HL-60/S4 treated with phorbol 12-myristate 13-acetate at 8.2 ng/mL for 4 days and 3 days (cell line): ENCODE results near the gene CHST4.
"Not testable (repeated sequence)": the region's sequence is repeated elsewhere in the genome, so short reads cannot be mapped to it uniquely, and the experiment has no call there.

ENCODE experiments used
- in situ Hi-C: fragments of 300-500 bp; cut with MboI; formaldehyde crosslinking; loops from 2 replicates; pipeline ENCODE4 v1.15.0; 2022; ENCODE audit warnings: low sequenced_read_pairs

Gene CHST4

DNA sequence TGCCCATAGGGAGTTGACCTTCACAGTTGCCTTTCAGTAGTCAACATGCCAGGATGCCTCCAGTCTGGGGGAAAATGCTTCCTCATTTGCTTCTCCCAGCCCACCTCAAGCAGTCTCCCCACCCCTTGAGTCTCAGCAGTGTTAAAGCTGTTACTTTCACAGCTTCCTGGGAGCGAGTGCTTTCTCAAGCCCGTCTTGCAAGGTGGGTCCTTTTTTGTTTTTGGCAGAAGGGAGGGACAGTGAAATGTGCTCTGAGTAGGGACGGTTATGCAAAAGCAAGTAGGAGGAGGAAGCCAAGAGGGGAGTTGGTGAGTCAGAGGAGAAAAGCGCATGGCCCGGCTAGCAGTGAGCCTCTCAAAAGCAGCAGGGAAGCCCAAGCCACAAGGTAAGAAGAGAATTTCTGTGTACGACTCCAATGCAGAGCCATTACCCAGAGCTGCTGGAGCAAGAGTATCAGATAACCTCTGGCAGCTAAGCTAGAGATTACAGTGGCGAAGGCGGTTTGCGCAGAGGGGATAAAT lies at the start of gene CHST4:
TSS of gene CHST4 (plus strand) at position 316 of the 521 bp plus-strand sequence. CDS start 10,252 bp downstream, outside the sequence.
- in situ Hi-C loops, result no loop called here

- in situ Hi-C loops, result no loop called here
These were observed 49.6 kb upstream of the CHST4 start for GRCh38 chr16:71476457-71477124.

GRCh38 chr16:71479420-71479819 lies 46.8 kb upstream of the CHST4 start:
- in situ Hi-C loops, result no loop called here

DNA sequence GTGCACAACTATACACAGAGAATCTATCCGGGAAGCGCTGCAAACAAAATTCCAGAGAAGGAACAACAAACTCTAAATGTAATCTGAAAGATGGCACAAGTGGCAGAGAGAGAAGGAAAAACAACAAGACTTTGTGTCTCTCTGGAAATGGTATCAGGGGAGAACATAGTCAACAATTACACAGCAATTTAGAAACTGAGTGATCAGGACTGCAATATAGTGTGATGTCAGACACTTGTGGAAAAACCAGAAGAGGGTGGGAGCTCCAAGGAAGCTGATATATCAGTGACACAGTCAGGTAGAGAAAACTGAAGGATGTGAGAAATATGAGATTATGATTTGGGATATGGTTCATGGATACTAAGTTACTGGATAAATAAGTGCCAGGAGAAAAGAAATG lies 45.3 kb upstream of the CHST4 start:
- in situ Hi-C loops, result no loop called here

- in situ Hi-C loops, result no loop called here
These were observed 43.7 kb upstream of the CHST4 start for GRCh38 chr16:71482569-71482968.

DNA sequence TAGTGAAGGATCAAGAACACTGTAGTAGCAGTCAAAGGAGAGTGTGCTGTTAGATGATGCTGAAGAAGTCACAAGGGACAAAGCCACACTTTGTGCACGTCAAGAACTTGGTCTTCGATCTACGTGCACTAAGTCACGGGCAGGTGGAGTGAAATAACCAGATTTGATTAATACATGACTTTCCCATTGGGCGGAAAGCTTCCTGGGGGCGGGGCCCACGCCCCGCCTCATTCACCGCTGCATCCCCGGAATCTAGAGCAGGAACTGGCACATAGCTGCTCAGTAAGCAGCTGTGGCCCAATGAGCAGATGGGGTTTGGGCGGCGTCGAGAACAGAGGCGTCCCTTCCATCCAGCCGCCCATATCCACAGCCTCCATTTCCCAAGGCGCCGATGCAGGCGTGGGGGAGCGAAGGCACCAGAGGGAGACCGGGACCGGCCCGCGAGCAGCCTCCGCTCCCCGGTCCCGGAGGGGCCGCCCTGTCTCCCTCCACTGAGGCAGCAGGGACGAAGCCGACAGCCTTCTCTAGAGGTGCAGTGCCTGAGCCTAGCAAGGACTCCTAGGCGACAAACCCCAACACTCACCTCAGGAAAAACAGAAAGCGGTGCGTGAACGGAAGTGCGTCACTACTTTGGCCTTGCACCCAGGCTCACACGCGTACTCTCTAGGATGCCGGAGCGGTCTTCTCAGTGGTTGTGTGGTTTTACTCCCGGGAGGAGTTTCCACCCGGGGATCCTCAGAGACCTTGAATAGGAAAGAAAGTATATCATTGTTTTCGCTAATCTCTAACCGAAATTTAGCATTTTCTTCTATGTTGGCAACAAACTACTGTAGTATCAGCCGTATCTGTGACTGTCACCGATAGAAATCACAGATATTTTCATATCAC lies 42.0 kb upstream of the CHST4 start:
- in situ Hi-C loops, result no loop called here

GRCh38 chr16:71489122-71489521 lies 37.1 kb upstream of the CHST4 start, which contains the start of gene ZNF19:
ZNF19 (minus strand) TSS chr16:71489324; CDS start chr16:71482114, 7,210 bp downstream.
- in situ Hi-C loops, result no loop called here

DNA sequence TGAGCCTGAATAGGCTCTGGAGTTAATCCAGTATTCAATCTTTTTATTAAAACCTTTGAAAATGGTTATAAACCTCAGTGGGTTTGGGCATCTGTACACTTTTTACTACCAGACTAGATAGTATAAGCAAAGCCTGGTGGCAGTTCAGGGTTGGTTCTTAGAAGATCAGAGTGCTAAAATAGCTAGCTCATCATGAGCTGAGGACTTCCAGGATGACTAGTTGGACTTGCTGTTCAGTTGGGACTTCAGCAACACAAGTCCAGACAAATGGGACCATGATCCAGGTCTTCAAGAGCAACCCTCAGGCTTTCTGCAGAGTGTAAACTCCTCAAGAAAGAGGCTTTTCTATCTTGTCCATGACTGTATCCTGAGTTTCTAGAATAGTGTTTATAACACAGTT lies 35.9 kb upstream of the CHST4 start:
- in situ Hi-C loops, result no loop called here

DNA sequence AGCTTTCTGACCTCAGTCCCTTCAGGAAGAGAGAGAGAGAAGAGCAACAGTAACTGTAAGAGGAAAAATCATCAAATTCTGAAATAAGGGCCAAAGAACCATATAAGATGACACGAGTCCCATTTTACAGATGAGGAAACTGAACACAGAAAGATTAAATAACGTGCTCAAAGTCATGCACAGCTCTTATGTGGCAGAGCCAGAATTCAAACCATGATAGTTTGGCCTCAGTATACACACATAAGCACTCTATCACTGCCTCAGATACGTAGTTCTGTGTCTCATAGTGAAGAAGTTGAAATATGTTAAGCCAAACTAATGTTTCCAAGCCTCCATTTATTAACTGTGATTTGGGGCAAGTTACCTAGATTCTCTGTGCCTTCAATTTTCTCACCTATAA lies 35.2 kb upstream of the CHST4 start:
- in situ Hi-C loops, result no loop called here

DNA sequence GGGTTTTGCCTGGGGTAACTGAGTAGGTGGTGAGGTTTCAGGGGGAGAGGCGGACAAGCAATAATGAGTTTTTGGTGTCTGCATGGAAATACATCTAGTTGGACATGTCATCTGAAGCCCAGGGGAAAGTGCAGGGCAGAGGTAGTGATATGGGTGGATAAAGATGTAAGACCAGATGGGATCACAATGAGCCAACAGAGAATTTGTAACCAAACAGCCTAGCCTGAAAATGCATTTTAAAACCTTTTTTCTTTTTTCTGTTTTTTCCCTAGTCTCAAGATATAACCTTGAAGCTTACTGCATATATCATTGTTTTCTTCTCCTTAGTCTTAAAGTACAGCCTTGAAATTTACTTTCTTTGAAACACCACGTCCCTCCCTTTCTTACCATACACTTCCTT lies 33.4 kb upstream of the CHST4 start:
- in situ Hi-C loops, result no loop called here

DNA sequence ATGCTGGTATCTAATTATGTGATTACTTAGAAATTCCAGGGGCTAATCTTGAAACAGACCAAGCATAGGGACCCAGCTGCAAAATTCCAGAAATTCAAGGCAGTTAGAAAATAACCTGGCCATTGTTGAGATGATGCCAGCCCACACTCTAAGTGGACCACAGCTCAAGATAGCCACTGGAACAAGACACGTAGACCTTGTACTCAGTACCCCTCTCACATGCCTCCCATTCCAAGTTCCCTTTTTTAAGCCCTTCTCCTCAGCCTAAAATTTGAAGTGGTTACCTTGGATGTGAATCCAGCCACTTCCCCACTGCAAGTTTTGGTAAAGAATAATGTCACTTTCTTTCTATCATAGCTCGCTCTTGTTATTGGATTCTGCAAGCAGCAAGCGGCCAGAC lies 33.0 kb upstream of the CHST4 start:
- in situ Hi-C loops, result no loop called here

DNA sequence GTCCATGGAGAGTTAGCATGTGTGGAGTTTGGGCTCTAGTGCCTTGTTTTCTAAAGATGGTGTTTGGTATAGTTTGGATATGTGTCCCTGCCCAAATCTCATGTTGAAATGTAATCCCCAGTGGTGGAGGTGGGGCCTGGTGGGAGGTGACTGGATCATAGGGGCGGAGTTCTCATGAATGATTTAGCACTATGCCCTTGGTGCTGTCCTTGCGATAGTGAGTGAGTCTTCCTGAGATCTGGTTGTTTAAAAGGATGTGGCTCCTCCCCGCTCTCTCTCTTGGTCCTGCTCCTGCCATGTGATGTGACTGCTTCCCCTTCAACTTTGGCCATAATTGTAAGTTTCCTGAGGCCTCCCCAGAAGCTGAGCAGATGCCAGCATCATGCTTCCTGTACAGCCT lies 28.2 kb upstream of the CHST4 start:
- in situ Hi-C loops, result no loop called here

DNA sequence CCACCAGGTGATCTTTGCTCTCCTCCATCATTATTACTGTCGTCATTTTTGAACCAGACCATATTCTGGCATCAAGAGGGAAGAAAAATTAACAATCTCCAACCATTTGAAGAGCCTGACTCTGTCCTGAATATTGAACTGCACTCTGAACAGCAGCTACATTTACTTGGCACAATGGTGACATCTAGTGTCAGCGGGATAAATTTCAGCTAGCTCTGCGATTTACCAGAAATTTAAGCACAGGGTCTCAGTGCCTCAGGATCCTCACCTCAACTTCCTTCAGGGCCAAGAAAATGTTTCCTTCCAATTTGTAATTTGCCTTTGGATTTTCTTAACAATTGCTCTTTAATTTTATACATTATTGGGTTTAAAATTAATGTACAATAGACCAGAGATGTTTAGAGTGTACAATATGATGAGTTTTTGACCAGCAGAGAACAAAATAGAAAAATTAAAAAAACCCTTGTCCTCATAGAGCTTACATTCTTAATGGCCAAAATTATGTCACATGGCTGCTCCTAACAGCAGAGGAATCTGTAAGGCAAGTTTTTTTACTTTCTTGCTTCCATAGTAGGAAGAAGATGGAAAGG lies 26.4 kb upstream of the CHST4 start:
- in situ Hi-C loops, result no loop called here

- in situ Hi-C loops, result no loop called here
These were observed 25.3 kb upstream of the CHST4 start for GRCh38 chr16:71500964-71501363.

DNA sequence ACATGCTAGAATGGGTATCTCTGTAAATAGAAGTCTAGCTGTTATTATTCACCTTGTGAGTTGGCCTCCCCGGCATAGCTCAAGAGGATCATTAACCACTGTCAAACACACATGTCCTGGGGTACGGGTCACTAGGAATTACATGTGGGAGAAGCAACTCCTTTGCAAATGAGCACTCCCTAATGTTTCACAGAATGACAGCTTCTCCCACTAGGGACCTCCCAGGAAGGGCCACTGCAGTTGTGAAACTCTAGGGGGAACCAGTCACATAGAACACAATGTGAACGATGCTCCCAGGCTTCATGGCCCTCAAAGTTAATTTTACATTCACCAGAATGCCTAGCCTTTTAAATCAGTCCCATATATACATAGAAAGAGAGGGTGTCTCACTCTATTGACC lies 24.7 kb upstream of the CHST4 start:
- in situ Hi-C loops, result no loop called here

DNA sequence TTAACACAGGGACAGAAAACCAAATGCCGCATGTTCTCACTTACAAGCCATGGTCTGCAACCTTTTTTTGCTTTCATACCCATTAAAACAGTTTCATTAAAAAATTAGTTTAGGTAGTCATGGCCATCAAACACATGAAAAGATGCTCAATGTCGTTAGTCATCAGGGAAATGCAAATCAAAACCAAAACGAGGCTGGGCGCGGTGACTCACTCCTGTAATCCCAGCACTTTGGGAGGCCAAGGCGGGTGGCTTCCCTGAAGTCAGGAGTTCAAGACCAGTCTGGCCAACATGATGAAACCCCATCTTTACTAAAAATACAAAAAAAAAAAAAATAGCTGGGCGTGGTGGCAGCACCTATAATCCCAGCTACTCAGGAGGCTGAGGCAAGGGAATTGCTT lies 22.2 kb upstream of the CHST4 start:
- in situ Hi-C loops, result not testable (repeated sequence)

DNA sequence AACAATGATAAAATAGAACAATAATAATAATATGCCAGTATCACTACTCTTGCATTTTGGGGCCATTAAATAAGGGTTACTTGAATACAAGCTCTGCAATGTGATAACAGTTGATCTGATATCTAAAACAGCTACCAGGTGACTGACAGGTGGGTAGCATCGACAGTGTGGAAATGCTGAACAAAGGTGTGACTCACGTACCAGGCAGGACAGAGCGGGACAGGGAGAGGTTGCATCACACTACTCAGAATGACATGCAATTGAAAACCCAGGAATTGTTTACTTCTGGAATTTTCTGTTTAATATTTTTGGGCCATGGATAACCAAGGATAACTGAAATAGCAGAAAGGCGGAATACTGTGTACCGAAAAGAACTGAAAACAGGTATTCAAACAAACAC lies 21.3 kb upstream of the CHST4 start:
- in situ Hi-C loops, result no loop called here

GRCh38 chr16:71507061-71507460 lies 19.2 kb upstream of the CHST4 start:
- in situ Hi-C loops, result no loop called here

GRCh38 chr16:71513302-71513701 lies 12.9 kb upstream of the CHST4 start:
- in situ Hi-C loops, result no loop called here

DNA sequence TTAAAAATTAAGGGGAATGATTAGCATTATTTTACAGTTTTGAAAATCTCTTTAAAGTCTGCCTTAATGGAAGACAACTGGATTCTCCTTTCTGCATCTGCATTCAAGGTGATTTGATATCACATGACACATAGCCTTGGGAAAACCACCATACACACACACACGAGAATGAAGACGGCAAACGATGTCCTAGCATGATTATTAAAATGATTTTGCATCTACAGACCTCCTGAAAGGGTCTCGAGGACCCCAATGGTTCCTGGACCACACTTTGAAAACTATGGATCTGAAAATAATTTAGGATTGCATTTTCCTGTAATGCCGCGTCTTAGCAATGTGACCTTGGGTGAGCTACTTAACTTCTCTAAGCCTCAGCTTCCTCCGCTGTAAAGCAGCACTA lies 11.8 kb upstream of the CHST4 start:
- in situ Hi-C loops, result no loop called here

- in situ Hi-C loops, result no loop called here
These were observed 11.2 kb upstream of the CHST4 start for GRCh38 chr16:71515026-71515425.

GRCh38 chr16:71520550-71520949 lies 5.7 kb upstream of the CHST4 start:
- in situ Hi-C loops, result no loop called here
